CD4-positive, alpha-beta T cell treated with Interleukin-15 for 4 hours (primary cell): ENCODE data around the gene NHLRC2.

Source experiments
- DNase-seq: peaks from one replicate; pipeline ENCODE4 v3.0.0-alpha.2; 2020; ENCODE audit warnings: low spot score

The NHLRC2 gene

GRCh38 chr10:113865901-113866300, 11.4 kb downstream of the NHLRC2 start:
- DNase-seq: no peak

DNA sequence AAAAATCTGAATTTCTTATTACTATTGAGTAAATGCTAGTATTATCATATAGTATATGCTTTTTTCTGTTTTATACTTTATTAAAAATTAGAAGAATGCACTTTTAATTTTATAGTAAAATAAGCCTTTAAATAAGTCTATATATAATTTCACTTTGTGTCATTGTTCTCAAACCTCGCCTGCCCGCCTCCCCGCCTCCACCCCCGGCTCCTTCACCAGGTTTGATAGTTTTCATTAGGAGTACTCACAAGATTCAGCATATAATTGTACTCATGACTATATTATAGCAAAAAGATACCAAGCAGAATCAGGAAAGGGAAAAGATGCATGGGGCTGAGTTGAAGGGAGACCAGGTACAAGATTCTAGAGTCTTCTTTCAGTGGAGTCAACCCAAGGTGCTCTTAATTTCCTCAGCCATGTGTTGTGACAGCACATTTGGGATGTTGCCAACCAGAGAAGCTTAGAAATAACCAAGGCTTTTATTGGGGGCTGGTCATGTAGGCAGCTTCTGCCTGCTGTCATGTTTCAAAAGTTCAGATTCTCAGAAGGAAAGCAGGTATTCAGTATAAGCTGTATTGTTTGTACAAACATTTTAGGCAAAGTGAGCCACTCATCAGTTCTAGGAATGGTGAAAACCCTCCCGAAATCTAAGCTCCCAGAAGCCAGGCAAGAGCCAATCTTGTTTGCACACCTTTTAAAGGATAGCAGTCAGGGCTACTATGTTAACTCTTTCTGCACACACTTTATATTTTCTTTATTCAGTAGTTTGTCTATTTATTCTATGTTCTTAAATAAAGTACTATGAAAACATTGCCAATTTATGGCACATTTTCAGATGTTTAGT, 12.3 kb downstream of the NHLRC2 start:
- no peak for DNase-seq

DNA sequence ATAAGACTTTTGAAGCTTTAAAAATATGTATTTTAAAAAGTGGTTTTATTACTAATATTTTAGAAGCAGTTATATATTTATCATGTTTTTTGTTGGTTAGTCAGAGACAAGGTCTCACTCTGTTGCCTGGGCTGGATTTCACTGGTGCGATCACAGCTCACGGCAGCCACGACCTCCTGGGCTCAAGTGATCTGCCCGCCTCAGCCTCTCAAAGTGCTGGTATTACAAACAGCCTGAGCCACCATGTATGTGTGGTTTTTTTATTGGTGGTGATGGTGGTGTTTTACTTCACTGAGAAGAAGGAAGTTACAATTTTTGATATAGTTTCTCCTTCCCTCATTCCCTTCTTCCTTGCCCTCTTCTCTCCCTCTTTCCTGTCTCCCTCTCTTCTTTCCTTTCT, 13.4 kb downstream of the NHLRC2 start:
- no peak for DNase-seq

GRCh38 chr10:113869789-113870188, 15.3 kb downstream of the NHLRC2 start:
- no peak for DNase-seq

DNA sequence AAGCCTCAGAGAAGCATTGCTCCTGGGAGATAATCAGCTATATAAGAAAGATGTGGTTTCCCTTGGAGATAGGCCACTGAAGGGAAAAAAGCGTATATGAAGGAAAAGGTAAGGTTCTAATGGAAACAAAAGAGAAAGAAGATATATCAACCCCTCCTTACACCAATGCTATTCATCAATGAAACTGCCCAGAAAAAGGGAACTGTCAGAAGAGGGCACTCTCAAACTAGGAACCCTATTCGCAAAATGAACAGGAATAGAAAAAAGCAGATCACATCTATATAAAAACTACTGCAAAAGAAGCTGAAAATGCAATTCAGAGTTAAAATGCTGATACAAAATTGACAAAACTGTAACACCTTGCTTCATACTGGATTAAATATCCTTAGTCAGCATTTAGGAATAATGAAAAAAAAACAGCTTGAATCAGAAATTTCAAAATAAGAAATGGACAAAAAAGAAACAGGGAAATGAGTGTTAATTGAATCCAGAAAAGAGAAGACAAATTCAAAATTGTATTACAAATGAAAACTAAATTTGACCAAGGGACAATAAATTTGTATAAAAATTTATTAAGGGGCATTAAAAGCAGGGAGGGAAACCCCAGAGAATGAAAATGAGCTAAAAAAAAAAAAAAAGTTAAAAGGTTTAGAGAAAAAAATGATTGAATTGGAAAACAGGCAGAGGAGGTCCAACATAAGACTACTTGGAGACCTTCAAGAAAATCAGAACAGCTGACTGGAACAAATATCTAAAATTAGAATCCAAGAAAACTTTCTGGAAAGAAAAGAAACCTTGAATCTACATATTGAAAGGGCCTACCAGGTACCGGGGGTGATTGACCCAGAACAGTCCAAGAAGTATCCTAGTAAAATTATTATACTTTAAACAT, 17.9 kb downstream of the NHLRC2 start:
- no peak for DNase-seq

- no peak for DNase-seq
Measured at GRCh38 chr10:113875212-113875611, 20.8 kb downstream of the NHLRC2 start.

DNA sequence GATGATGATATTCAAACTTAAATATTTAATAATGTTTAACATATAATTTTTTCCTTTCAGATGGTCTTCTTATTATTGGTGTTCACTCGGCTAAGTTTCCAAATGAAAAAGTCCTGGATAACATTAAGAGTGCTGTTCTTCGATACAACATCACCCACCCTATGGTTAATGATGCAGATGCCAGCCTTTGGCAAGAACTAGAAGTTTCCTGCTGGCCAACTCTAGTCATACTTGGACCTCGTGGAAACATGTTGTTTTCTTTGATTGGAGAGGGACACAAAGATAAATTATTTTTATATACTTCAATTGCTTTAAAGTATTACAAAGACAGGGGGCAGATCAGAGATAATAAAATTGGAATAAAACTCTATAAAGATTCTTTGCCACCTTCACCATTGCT, 22.0 kb downstream of the NHLRC2 start:
- DNase-seq: no peak

DNA sequence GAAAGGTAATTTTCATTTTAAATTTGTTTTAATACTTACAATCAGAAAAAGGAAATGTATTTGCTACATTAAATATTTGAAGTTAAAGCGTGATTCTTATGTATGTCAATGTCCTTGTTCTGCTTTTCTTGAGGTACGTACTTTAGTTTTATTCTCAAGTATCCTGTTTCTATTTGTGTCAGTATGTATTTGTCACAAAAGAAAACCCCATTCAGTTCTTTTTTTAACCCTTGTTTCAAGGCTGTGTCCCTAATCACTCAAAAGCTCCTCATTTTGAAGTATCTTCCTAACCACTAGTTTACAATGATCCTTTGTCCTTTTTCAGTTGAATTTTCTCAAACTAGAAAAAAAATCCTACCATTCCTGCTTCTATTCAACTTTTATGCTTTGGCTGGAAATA, 25.2 kb downstream of the NHLRC2 start:
- DNase-seq: no peak

DNA sequence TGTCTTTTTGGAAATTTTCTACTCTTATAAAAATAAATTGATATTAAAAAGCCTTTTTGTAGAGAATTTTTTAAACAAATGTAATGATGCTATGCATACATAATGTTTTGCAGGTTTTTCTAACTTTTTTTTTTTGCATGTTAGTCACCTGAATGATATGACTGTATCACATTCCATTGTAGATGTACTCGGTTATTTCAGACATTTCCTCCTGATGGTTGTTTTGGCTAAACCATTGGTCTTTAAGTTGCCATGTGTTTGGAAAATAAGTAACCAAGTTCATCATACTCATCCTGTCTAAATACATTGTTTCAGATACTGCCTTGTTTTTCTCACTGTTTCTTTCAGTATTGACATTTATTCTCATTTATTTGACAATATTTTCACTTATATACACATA, 25.8 kb downstream of the NHLRC2 start:
- no peak for DNase-seq

- no peak for DNase-seq
Measured at GRCh38 chr10:113882240-113882639, 27.8 kb downstream of the NHLRC2 start.

DNA sequence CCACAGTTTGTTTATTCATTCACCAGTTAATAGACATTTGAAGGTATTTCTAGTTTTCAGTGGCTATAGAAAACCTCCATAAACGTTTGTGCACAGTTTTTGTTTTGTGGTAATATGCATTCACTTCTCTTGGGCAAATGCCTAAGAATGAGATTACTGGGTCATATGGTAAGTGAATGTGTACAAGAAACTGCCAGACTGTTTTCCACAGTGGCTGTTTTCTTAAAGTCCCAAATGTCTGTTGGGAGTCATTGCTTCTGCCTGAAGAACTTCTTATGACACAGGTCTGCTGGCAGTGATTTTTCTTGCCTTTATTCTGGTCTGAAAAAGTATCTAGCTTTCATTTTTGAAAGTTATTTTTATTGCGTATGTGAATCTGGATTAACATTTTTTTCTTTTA, 35.5 kb downstream of the NHLRC2 start:
- no peak for DNase-seq

DNA sequence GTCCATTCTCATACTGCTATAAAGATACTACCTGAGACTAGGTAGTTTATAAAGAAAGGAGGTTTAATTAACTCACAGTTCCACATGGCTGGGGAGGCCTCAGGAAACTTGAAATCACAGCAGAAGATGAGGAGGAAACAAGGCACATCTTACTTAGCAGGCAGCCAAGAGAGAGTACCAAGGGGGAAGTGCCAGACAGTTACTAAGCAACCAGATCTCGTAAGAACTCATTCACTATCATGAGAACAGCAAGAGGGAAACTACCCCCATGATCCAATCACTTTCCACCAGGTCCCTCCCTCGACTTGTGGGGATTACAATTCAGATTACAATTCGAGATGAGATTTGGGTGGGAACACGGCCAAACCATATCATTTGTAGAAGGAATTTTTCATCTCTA, 36.3 kb downstream of the NHLRC2 start:
- no peak for DNase-seq

GRCh38 chr10:113891476-113891875, 37.0 kb downstream of the NHLRC2 start:
- no peak for DNase-seq

DNA sequence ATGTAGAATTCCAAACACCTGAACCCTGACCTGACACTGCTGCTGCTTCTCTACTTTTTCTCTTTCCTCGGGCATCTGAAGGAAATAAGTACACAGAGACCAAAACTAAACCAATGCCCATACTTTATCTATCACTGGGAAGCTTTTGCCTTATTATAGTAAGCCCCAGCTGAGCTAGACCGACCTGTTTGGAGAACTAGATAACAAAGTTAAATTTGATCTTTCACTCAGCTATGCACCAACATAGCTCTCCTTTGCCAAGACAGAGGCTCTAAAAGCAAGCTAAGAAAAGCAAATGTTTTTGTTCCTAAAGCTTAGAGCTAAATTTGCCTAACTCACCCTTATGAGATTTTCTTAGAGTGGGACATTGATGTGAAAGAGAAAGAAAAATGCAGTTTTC, 39.1 kb downstream of the NHLRC2 start:
- DNase-seq: no peak

GRCh38 chr10:113894581-113894980, 40.1 kb downstream of the NHLRC2 start:
- DNase-seq: no peak

GRCh38 chr10:113895018-113895417, 40.6 kb downstream of the NHLRC2 start:
- DNase-seq: no peak

- DNase-seq: no peak
Measured at GRCh38 chr10:113897693-113898618, 43.5 kb downstream of the NHLRC2 start.

GRCh38 chr10:113899952-113900598, 45.6 kb downstream of the NHLRC2 start:
- DNase-seq: no peak

DNA sequence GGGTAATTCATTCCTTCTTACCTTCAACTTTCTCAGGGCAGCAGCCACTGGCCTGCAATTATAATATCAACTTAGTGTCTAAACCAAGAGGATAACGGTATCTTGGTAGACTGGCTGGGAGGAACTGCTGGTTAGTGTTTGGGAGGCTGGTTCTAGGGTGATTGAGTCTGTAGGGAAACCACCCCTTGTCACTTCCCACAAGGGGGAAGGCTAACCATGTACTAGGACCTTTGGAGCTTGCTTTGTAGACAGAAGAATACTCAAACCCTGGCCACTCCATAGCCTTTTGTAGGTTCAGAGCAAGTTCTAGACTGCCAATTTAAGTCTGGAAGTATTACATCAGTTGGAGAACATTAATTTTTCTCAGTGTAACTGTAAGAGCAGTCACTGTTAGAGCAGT, 51.3 kb downstream of the NHLRC2 start:
- no peak for DNase-seq

DNA sequence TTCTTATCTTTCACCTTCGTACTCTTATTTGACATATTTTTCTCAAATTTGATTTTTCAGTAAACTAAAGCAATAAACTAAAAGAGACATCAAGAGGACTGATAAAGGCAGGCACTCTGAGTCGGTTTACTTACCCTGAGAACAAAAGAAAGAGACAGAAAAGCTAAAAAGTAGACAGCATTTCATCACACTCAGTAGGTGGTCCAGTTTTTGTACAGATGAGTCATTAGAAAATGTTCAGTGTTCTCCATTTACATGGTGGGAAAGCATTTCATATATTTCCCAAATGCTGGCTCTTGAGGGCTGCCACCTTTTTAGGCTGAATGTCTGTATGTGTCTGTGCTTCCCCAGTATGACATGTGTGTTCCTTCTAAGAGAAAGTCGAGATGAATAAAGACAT, 52.7 kb downstream of the NHLRC2 start:
- DNase-seq: no peak

DNA sequence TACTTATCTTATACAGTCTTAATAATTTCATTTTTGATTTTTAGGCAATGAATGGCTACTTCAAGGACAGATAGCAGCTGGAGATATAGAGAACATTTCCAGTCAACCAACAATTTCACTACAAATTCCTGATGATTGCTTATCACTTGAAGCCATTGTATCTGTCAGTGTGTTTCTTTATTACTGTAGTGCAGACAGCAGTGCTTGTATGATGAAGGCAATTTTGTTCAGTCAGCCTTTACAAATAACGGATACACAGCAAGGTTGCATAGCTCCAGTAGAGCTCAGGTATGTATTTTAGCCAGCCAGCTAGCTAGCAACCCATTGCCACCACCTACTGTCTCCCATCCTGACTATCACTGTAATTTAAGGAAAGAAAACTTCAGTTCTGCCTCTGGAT, 53.8 kb downstream of the NHLRC2 start:
- no peak for DNase-seq

- DNase-seq: no peak
Measured at GRCh38 chr10:113911113-113911512, 56.7 kb downstream of the NHLRC2 start.
